HepG2 (cell line): Measurements from ENCODE around the gene FKBP1A.

ENCODE experiments used
- GATAD1 ChIP-seq: IDR thresholded peaks from 2 replicates; pipeline ENCODE4 v1.6.1; 2016; ENCODE audit warnings: missing genetic modification reagents, missing compliant biosample characterization
- KDM3A ChIP-seq: IDR thresholded peaks from 2 replicates; pipeline ENCODE4 v1.6.1; 2018; ENCODE audit warnings: low read depth, missing compliant biosample characterization
- NFATC3 ChIP-seq: sonication (generic); formaldehyde crosslinking; IDR thresholded peaks from 2 replicates; pipeline ENCODE4 v1.5.1; 2020; ENCODE audit warnings: mild to moderate bottlenecking, missing genetic modification reagents
- POLR2AphosphoS5 ChIP-seq: IDR thresholded peaks from 2 replicates; pipeline ENCODE4 v1.6.1; 2012; ENCODE audit warnings: low read depth, low read length
- SMAD1 ChIP-seq: sonication (generic); formaldehyde crosslinking; IDR thresholded peaks from 2 replicates; pipeline ENCODE4 v1.4.0; 2020; ENCODE audit warnings: missing genetic modification reagents, low read depth, mild to moderate bottlenecking, borderline replicate concordance
- ZNF615 ChIP-seq: sonication (generic); formaldehyde crosslinking; IDR thresholded peaks from 2 replicates; pipeline ENCODE4 v1.5.0; 2020; ENCODE audit warnings: mild to moderate bottlenecking, missing genetic modification reagents, borderline replicate concordance
- TF ChIP-seq, protein P1 (sequence below): IDR thresholded peaks from 2 replicates; pipeline ENCODE4 v1.6.1; 2012; ENCODE audit warnings: low read length, improper control_type of control experiment

DNA sequence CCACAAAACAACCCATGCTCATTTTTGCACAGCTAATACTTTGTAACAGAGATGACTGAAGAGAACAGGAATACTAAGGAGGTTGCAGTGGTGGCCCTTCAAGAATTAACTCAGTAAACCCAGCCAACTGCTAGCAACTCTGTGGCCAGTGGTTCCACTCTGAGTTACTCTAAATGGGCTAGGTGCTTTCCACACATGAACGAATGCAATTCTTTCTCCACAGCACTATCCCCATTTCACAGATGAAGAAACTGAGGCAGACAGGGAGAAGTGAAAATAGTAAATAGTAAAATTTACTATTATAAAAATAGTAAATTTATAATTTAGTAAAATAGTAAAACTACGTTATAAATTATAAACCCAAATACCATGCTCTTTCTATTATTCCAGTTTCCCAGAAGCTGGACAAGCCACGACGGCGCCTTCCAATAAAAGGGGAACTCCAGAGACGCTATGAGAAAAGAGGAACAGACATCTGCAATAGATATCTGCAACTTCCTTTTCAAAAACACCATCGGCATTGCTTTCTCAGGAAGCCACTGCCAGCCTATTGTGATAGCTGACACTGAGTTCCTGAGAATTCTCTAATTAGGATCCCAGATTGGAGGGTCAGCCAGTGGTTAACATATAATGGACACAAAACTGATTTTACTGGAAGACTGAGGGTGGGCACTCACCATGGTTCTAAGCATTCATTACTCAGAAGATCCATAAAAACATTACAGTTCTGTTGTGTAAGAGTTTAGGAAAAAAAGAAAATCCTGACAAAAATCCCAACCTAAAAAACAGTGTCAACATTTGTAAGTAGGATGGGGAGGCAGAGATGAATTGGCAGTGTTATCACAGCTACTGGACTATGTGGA is 16.2 kb downstream of the FKBP1A start:
- TF ChIP-seq NFATC3 (CRISPR knock-in tag), result no peak
- no peak for TF ChIP-seq GATAD1 (CRISPR knock-in tag)
- TF ChIP-seq ZNF615 (CRISPR knock-in tag), result no peak
- no peak; the same call in 1 of the 2 replicates for TF ChIP-seq POLR2AphosphoS5
- TF ChIP-seq KDM3A, result no peak
- TF ChIP-seq SMAD1, result no peak
- TF ChIP-seq, protein P1, sequence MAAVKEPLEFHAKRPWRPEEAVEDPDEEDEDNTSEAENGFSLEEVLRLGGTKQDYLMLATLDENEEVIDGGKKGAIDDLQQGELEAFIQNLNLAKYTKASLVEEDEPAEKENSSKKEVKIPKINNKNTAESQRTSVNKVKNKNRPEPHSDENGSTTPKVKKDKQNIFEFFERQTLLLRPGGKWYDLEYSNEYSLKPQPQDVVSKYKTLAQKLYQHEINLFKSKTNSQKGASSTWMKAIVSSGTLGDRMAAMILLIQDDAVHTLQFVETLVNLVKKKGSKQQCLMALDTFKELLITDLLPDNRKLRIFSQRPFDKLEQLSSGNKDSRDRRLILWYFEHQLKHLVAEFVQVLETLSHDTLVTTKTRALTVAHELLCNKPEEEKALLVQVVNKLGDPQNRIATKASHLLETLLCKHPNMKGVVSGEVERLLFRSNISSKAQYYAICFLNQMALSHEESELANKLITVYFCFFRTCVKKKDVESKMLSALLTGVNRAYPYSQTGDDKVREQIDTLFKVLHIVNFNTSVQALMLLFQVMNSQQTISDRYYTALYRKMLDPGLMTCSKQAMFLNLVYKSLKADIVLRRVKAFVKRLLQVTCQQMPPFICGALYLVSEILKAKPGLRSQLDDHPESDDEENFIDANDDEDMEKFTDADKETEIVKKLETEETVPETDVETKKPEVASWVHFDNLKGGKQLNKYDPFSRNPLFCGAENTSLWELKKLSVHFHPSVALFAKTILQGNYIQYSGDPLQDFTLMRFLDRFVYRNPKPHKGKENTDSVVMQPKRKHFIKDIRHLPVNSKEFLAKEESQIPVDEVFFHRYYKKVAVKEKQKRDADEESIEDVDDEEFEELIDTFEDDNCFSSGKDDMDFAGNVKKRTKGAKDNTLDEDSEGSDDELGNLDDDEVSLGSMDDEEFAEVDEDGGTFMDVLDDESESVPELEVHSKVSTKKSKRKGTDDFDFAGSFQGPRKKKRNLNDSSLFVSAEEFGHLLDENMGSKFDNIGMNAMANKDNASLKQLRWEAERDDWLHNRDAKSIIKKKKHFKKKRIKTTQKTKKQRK, result no peak
